Suppressor macrophage treated with lipopolysaccharide for 1 hour (primary cell): ENCODE results near the gene UGT1A8.
"Not testable (repeated sequence)": the region's sequence is repeated elsewhere in the genome, so short reads cannot be mapped to it uniquely, and the experiment has no call there.

ENCODE experiments used
- DNase-seq, 3 donors: peaks; one replicate each; pipeline ENCODE4 v3.0.0-alpha.2; 2020 to 2022

The UGT1A8 gene

GRCh38 chr2:233617476-233617875, at the start of gene UGT1A8:
UGT1A8 (plus strand) TSS chr2:233617633; CDS start chr2:233617708, 75 bp downstream.
- not testable (repeated sequence) for DNase-seq

DNA sequence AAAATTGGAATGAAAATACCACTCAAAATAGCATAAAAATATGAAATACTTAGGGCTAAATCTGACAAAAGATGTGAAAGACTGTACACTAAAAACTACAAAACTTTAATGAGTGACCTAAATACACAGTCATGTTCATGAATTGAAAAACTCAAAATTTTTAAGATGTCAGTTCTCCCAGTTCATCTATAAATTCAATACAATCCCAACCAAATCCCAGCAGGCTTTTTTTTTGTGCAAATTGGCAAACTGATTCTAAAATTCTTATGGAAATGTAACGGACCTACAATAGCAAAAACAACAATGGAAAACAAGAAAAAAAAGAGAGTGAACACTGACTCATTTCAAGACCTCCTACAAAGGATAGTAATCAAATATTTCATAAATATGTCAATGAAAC, 46.4 kb upstream of the UGT1A8 start:
- no peak for DNase-seq

DNA sequence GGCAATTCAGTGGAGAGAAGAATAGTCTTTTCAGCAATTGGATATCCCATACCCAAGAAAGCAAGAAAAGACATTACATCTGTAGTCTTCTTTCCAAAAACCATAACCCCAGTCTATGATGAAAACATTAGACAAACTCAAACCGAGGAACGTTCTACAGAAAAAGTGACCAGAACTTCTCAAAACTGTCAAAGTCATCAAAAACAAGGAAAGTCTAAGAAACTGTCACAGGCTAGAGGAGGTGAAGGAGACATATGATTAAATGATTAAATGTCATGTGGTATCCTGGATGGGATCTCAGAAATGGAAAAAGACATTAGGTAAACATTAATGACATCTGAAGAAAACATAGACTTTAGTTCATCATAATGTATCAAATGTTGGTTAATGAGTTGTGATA, 46.0 kb upstream of the UGT1A8 start:
- DNase-seq: no peak

GRCh38 chr2:233572468-233572867, 45.0 kb upstream of the UGT1A8 start:
- DNase-seq: no peak

DNA sequence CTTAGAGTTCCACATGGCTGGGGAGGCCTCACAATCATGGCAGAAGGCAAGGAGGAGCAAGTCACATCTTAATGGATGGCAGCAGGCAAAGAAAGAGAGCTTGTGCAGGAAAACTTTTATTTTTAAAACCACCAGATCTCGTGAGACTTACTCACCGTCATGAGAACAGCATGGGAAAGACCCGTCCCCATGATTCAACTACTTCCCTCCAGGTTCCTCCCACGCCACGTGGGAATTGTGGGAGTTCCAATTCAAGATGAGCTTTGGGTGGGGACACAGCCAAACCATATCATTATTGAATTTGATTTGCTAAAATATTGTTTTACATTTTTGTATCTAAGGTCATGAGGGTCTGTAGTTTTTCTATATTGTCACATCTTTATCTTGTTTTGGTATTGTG, 40.1 kb upstream of the UGT1A8 start:
- peak; percentile 48 to 56 (median 55) for DNase-seq

DNA sequence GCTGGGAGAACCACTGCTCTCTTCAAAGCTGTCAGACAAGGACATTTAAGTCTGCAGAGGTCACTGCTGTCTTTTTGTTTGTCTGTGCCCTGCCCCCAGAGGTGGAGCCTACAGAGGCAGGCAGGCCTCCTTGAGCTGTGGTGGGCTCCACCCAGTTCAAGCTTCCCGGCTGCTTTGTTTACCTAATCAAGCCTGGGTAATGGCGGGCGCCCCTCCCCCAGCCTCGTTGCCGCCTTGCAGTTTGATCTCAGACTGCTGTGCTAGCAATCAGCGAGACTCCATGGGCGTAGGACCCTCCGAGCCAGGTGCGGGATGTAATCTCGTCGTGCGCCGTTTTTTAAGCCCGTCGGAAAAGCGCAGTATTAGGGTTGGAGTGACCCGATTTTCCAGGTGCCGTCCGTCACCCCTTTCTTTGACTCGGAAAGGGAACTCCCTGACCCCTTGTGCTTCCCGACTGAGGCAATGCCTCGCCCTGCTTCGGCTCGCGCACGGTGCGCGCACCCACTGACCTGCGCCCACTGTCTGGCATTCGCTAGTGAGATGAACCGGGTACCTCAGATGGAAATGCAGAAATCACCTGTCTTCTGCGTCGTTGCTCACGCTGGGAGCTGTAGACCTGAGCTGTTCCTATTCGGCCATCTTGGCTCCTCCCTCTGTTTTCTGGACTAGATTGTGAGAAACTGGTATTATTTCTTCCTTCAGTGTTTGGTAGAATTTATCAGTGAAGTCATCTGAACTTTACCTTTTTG, 34.0 kb upstream of the UGT1A8 start:
- not testable (repeated sequence) for DNase-seq

DNA sequence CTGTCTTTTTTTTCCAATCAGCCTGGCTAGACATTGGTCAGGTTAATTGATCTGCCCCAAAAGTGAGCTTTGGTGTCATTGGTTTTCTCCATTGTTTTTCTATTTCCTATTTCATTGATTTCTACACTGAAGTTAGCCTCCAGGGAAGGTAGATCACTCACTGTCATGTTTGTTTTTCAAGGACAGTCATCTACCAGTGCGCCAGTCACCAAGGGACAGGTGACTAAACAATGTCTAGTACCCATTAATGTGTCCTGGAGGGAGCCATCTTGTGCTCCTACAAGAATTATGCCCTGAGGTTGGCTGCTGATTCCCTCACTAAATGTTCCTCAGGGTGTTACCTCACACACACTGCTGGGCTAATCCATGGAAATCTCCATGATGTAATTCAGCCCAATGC, 33.2 kb upstream of the UGT1A8 start:
- peak in 1 of 3 donors; percentile 24 for DNase-seq

GRCh38 chr2:233588400-233588799, 29.0 kb upstream of the UGT1A8 start:
- DNase-seq: no peak

GRCh38 chr2:233592706-233593105, 24.7 kb upstream of the UGT1A8 start:
- DNase-seq: not testable (repeated sequence)

- DNase-seq: no peak
These were observed 24.2 kb upstream of the UGT1A8 start for GRCh38 chr2:233593201-233593600.

DNA sequence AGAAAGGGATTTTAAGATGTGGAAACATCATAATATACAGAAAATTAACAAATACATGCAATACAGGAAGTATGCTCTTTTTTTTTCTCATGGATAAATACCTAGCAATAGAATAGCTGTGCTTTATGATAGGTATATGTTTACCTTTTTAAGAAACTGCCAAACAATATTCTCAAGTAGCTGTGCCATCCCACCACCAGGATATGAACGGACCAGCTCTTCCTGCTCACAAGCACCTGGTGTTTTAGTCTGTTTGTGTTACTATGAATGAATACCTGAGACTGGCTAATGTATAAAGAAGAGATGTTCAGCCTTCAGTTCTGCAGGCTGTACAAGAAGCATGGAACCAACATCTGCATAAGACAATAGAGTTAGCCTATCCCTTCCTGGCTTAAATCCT, 19.9 kb upstream of the UGT1A8 start:
- DNase-seq: no peak

DNA sequence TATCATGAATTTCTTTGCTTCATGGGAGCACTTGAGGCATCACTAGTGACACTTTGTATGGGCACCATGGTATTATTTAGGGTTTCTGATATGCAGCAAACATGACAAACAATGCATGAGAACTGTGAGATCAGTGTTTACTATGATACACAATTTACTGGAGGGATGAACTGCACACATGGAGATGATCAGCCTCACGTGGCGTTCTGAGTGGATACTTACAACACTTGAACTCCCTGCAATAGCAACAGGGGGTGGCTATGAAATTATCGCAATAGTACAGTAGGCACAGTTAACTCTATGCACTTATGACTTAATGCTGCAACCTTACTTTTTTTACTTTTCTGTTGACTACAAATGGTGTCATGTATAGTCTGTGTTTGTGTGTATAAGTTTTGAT, 18.5 kb upstream of the UGT1A8 start:
- DNase-seq: no peak

- no peak for DNase-seq
These were observed 17.0 kb upstream of the UGT1A8 start for GRCh38 chr2:233600386-233600785.

DNA sequence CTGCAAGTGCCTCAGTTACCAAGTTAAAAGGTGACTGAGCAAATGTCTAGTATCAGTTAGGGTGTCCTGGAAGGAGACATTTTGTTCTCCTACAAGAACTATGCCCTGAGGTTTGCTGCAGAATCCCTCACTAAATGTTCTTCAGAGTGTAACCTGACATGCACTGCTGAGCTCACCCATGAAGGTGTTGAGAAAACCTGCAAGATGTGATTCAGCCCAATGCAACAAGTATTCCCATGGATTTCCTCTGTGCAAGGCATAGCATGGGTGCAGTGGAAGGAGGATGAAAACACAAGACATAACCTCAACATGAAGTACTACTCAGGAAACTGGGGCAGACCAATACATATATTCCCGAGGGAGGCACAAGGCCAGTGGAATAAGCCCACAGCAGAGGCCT, 15.4 kb upstream of the UGT1A8 start:
- DNase-seq: no peak

- no peak for DNase-seq
These were observed 13.9 kb upstream of the UGT1A8 start for GRCh38 chr2:233603520-233603919.

DNA sequence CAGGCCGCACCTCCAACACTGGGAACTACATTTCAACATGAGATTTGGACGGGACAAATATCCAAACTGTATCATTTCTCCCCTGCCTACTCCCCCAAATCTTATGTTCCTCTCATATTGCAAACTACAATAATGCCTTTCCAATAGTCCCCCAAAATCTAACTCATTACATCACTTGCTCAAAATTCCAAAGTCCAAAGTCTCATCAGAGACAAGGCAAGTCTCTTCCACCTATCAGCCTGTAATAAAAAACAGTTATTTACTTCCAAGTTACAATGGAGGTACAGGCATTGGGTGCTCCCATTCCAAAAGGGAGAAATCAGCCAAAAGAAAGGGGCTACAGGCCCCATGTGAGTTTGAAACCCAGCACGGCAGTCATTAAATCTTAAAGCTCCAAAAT, 12.6 kb upstream of the UGT1A8 start:
- no peak for DNase-seq

DNA sequence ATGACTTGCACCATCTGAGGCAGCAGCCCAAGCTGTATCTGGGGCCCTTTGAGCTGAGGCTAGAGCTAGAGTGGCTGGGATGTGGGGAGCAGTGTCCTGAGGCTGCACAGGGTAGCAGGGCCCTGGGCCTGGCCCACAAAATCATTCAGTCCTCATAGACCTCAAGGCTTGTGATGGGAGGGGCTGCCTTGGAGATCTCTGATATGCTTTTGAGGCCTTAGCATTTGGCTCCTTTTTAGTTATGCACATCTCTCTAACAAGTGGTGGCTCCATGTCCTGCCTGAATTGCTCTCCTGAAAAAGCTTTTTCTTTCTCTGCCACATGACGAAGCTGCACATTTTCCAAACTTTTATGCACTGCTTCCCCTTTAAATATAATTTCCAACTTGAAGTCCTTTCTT, 11.8 kb upstream of the UGT1A8 start:
- no peak for DNase-seq

GRCh38 chr2:233611284-233611683, 6.1 kb upstream of the UGT1A8 start:
- no peak for DNase-seq

DNA sequence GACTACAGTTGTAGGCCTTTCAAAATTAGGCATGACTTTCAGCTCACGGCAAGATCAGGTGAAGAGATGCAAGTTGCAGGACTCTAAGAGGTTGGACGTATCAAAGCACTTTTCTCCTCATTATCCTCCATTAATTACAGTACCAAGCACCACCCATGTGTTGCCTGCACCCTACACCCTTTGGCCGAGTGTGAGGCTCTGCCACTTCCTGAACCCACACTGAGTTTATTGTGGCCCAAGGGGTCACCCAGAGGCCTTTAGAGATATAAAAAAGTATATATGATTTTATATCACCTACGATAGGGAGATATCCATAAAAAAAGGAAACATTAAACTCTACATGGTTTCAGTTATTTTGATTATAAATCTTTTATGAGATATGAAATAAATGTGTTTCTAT, 2.8 kb downstream of the UGT1A8 start:
- DNase-seq: no peak

DNA sequence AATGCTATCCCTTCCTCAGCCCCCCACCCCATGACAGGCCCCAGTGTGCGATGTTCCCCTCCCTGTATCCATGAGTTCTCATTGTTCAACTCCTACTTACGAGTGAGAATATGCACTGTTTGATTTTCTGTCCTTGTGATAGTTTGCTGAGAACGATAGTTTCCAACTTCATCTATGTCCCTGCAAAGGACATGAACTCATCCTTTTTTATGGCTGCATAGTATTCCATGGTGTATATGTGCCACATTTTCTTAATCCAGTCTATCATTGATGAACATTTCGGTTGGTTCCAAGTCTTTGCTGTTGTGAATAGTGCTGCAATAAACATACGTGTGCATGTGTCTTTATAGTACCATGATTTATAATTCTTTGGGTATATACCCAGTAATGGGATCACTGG, 4.4 kb downstream of the UGT1A8 start:
- not testable (repeated sequence) for DNase-seq

DNA sequence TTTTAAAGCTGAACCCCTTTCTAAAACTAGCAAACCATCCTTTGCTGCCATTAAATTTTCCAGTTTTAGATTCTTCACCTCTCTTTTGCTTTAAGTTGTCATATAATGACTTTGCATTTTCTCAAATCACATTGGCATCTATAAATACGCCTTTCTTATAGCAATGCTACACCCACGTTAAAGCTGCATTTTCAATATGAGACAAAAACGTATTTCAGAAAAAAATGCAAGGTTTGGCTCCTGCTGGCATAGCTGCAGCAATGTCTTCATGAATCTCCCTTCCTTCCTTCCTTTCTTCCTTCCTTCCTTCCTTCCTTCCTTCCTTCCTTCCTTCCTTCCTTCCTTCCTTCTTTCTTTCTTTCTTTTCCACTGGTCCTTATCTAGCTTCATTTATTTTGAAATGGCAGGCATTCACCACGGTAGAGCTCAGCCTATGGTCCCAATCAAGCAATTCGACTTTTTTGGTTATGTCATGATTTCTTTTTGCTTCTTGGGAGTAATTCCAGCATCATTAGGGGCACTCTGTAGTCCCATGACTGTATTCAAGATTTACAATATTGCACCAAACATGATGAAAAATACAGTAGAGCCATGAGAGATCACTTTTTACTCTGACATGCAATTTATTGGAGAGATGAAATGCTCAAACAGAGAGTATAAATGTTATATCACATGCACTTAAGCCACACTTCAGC, 10.0 kb downstream of the UGT1A8 start:
- no peak for DNase-seq

DNA sequence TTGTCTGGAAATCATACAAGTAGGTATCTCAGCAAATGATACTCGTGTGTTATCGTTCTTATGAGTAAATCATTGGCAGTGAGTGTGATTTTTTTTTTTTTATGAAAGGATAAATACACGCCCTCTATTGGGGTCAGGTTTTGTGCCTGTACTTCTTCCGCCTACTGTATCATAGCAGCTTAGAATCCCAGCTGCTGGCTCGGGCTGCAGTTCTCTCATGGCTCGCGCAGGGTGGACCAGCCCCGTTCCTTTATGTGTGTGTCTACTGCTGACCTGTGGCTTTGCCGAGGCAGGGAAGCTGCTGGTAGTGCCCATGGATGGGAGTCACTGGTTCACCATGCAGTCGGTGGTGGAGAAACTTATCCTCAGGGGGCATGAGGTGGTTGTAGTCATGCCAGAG, 18.9 kb downstream of the UGT1A8 start, which contains the start of gene UGT1A10:
TSS of gene UGT1A10 (plus strand) at position 143 of the 400 bp plus-strand sequence. CDS start at position 218, 75 bp downstream.
- DNase-seq: not testable (repeated sequence)

- DNase-seq: no peak
These were observed 21.4 kb downstream of the UGT1A8 start for GRCh38 chr2:233638836-233639235.

DNA sequence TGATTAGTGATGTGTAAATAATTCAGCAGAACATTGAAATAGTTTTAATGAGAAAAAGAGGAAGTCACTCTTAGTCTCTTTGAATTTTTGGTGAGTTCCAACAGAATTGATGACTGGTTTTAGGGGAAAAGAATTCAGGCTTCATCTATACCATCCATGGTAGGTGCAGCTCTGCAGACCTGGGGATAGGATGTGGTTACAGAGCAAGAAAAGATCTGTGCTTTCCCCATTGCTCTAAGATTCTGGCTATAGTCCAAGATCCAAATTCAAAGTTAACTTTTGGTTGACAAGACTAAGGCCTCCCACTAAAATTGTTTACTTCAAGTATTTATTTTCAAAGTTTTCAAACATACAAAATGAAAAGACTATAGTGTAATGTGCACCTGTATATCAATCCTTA, 22.4 kb downstream of the UGT1A8 start:
- no peak for DNase-seq
